Liver (tissue), 9 donors: ENCODE results near the gene CSKMT. TPM values are rescaled to one million over a fixed set of nuclear protein-coding genes. Genes with fewer than 3 reads are reported as not detected.
A peak's percentile ranks its signal among the peaks of the same experiment; 100 is the strongest.

Experiments
- DNase-seq: peaks from one replicate; pipeline ENCODE4 v3.0.0-alpha.2; 2017; ENCODE audit warnings: low spot score
- H3K27ac ChIP-seq, 2 donors: one replicate each; pipeline ENCODE4 v1.7.0; 2013; ENCODE audit warnings: inconsistent platforms in 2 of 2, low read length in 2 of 2, control low read depth in 1 of 2, low read depth in 1 of 2, mild to moderate bottlenecking in 1 of 2
- H3K27me3 ChIP-seq, 4 donors: one replicate each; pipeline versions ENCODE4 v1.6.1 to v1.7.0; 2013; ENCODE audit warnings: low read length in 3 of 4, inconsistent platforms in 1 of 4, mild to moderate bottlenecking in 1 of 4, moderate library complexity in 1 of 4; ENCODE audit not compliant: control insufficient read depth in 4 of 4, insufficient read depth in 4 of 4
- H3K36me3 ChIP-seq, 4 donors: one replicate each; pipeline versions ENCODE4 v1.6.1 to v1.7.0; 2013; ENCODE audit warnings: low read length in 3 of 4, mild to moderate bottlenecking in 3 of 4, low read depth in 1 of 4, moderate library complexity in 1 of 4; ENCODE audit not compliant: control insufficient read depth in 4 of 4, insufficient read depth in 3 of 4
- H3K4me1 ChIP-seq, 4 donors: one replicate each; pipeline versions ENCODE4 v1.6.1 to v1.7.0; 2013; ENCODE audit warnings: low read length in 3 of 4, mild to moderate bottlenecking in 3 of 4, moderate library complexity in 1 of 4; ENCODE audit not compliant: control insufficient read depth in 4 of 4, insufficient read depth in 4 of 4
- H3K4me3 ChIP-seq, 3 donors: one replicate each; pipeline versions ENCODE4 v1.6.1 to v1.7.0; 2013; ENCODE audit warnings: low read length in 3 of 3, control low read depth in 1 of 3, low read depth in 1 of 3, mild to moderate bottlenecking in 1 of 3
- H3K9ac ChIP-seq, 2 donors: one replicate each; pipeline ENCODE4 v1.7.0; 2013; ENCODE audit warnings: low read length in 2 of 2, mild to moderate bottlenecking in 2 of 2, moderate library complexity in 2 of 2, control low read depth in 1 of 2, low read depth in 1 of 2
- H3K9me3 ChIP-seq, 4 donors: one replicate each; pipeline versions ENCODE4 v1.6.1 to v1.7.0; 2013; ENCODE audit warnings: low read length in 3 of 4; ENCODE audit not compliant: control insufficient read depth in 4 of 4
- EGR1 ChIP-seq, 2 donors: IDR thresholded peaks; 2 replicates each; pipeline ENCODE4 v1.6.1; 2016 to 2018; ENCODE audit warnings: antibody characterized with exemption in 2 of 2, low read depth in 2 of 2
- FOXA1 ChIP-seq: IDR thresholded peaks from 2 replicates; pipeline ENCODE4 v1.6.1; 2016; ENCODE audit warnings: antibody characterized with exemption
- FOXA2 ChIP-seq: IDR thresholded peaks from 2 replicates; pipeline ENCODE4 v1.6.1; 2016; ENCODE audit warnings: antibody characterized with exemption
- GABPA ChIP-seq, 2 donors: IDR thresholded peaks in 1 of 2; conservative IDR thresholded peaks in 1 of 2; 2 replicates each; pipeline ENCODE4 v1.6.1; 2016; ENCODE audit warnings: antibody characterized with exemption in 2 of 2, mild to moderate bottlenecking in 1 of 2, moderate library complexity in 1 of 2
- HNF4A ChIP-seq, 2 donors: conservative IDR thresholded peaks; 2 replicates each; pipeline ENCODE4 v1.6.1; 2016; ENCODE audit warnings: antibody characterized with exemption in 2 of 2, mild to moderate bottlenecking in 2 of 2
- HNF4G ChIP-seq: IDR thresholded peaks from 2 replicates; pipeline ENCODE4 v1.6.1; 2016; ENCODE audit warnings: antibody characterized with exemption
- JUND ChIP-seq, 2 donors: IDR thresholded peaks; 2 replicates each; pipeline ENCODE4 v1.6.1; 2016; ENCODE audit warnings: antibody characterized with exemption in 2 of 2
- NR2F2 ChIP-seq: IDR thresholded peaks from 2 replicates; pipeline ENCODE4 v1.6.1; 2016; ENCODE audit warnings: antibody characterized with exemption
- RAD21 ChIP-seq, 2 donors: IDR thresholded peaks; 2 replicates each; pipeline ENCODE4 v1.6.1; 2016; ENCODE audit warnings: antibody characterized with exemption in 2 of 2, mild to moderate bottlenecking in 2 of 2
- RXRA ChIP-seq, 2 donors: IDR thresholded peaks; 2 replicates each; pipeline ENCODE4 v1.6.1; 2017 to 2018; ENCODE audit warnings: antibody characterized with exemption in 2 of 2, mild to moderate bottlenecking in 1 of 2
- SP1 ChIP-seq: IDR thresholded peaks from 2 replicates; pipeline ENCODE4 v1.6.1; 2018; ENCODE audit warnings: antibody characterized with exemption, mild to moderate bottlenecking
- TAF1 ChIP-seq: conservative IDR thresholded peaks from 2 replicates; pipeline ENCODE4 v1.6.1; 2016; ENCODE audit warnings: antibody characterized with exemption, mild to moderate bottlenecking
- YY1 ChIP-seq: IDR thresholded peaks from 2 replicates; pipeline ENCODE4 v1.6.1; 2016; ENCODE audit warnings: antibody characterized with exemption, mild to moderate bottlenecking
- WGBS: extraction: QIAGEN DNeasy Blood & Tissue Kit; methylation state at CpG from one replicate; pipeline ENCODE4 v1.1.7; 2013; 5-methylcytosine and 5-hydroxymethylcytosine counted together
- polyA plus RNA-seq, 2 donors: library from polyadenylated mRNA; stranded (reverse) in 1 of 2; unstranded in 1 of 2; fragments of 200-250 nt in 1 of 2; fragments of >200 nt in 1 of 2; fragmentation: Nextera tagmentation in 1 of 2; extraction: Ambion mirVana in 1 of 2; gene quantifications; one replicate each; pipeline versions ENCODE4 v1.2.1 to v1.2.3, GENCODE V29; 2013 to 2015
- total RNA-seq, 2 donors: library from RNA; depleted of rRNA; stranded (reverse); fragments of >200 nt; gene quantifications; one replicate each; pipeline ENCODE4 v1.2.3, GENCODE V29; 2014
- TF ChIP-seq, protein P1 (sequence below): fragments of 150-350 bp; IDR thresholded peaks from 2 replicates; pipeline ENCODE4 v1.5.1; 2017; ENCODE audit warnings: improper control_type of control experiment, low read depth, low read length; ENCODE audit not compliant: missing input control
- TF ChIP-seq, protein P2 (sequence below): IDR thresholded peaks from 2 replicates; pipeline ENCODE4 v1.6.1; 2016; ENCODE audit warnings: antibody characterized with exemption
- TF ChIP-seq, protein P3 (sequence below): IDR thresholded peaks from 2 replicates; pipeline ENCODE4 v1.6.1; 2016; ENCODE audit warnings: antibody characterized with exemption, mild to moderate bottlenecking
- TF ChIP-seq, protein P4 (sequence below): IDR thresholded peaks from 2 replicates; pipeline ENCODE4 v1.6.1; 2016; ENCODE audit warnings: antibody characterized with exemption
- TF ChIP-seq, protein P5 (sequence below): IDR thresholded peaks from 2 replicates; pipeline ENCODE4 v1.6.1; 2016; ENCODE audit warnings: antibody characterized with exemption
- donor health status: healthy.
- donor health status: healthy.
- donor health status: healthy.
- donor health status: healthy.
- donor health status: healthy.

The CSKMT gene
- total and polyA plus RNA-seq, 4 donors: 1.8 to 2.5 (median 2.3) TPM

DNA sequence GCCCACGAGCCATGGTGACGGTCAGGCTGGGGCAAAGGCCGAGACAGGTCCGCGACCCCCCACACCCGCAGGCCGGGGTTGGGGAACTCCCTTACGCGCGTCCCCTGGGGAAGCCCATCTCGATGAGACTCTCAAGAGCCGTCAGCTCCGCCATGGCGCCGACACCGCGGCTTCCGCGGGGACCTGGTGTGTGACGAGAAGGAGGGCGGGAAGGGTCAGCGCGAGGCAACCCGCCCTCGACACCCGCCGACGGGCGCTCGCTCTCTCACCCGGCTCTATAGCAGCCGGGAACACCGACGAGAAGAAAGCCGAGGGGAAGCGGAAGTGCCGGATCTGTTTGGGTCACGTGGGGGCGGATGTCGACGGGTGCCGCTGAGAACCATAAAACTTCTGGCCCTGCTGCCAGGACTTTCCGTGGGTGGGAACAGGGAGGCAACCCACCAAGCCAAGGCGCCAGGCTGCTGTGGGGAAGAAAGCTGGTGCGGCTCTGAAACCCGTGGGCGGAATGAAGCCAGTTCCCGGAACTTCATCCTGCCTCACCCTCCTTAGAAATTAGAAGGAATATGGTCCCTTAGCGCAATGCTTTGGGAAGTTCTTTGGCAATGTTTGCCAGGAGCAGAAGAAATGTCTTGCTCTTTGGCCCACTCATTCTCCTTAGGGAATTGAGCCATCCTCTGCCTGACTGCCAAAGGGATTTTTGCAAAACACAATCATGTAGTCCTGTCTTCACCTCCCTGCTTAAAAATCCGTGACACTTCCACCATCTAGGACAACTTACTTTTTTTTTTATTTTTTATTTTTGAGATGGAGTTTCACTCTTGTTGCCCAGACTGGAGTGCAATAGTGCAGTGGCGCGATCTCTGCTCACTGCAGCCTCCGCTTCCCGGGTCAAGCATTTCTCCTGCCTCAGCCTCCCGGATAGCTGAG, 13.9 kb downstream of the CSKMT start, which contains the start of gene UBXN1:
TSS of gene UBXN1 (minus strand) at position 304 of the 927 bp plus-strand sequence. CDS start at position 154, 150 bp downstream.
- H3K27me3 ChIP-seq: no peaks in the 10 kb centered on the region
- H3K9ac ChIP-seq: peak within 1 kb of the TSS; percentile 53 to 91
- peak; percentile 87 for DNase-seq
- H3K9me3 ChIP-seq: no peaks in the 10 kb centered on the region
- TF ChIP-seq NR2F2 (peak; percentile 14), YY1 (peak; percentile 87), RXRA (IDR thresholded peaks at IDR 0.05) (peak; percentile 49 to 64), TAF1 (no peak), FOXA1 (no peak), HNF4G (no peak), RAD21 (IDR thresholded peaks at IDR 0.05) (peak; percentile 29 to 50), GABPA (IDR thresholded peaks at IDR 0.05 in 1 of 2, conservative IDR thresholded peaks at IDR 0.05 in 1 of 2) (peak; percentile 75 to 97), EGR1 (IDR thresholded peaks at IDR 0.05; ENCODE audit: low read depth in 2 of 2) (peak; percentile 68 to 87), JUND (IDR thresholded peaks at IDR 0.05) (no peak), SP1 (peak; percentile 65), FOXA2 (no peak), HNF4A (conservative IDR thresholded peaks at IDR 0.05) (peak in 1 of 2 donors; percentile 4)
- TF ChIP-seq, protein P1, sequence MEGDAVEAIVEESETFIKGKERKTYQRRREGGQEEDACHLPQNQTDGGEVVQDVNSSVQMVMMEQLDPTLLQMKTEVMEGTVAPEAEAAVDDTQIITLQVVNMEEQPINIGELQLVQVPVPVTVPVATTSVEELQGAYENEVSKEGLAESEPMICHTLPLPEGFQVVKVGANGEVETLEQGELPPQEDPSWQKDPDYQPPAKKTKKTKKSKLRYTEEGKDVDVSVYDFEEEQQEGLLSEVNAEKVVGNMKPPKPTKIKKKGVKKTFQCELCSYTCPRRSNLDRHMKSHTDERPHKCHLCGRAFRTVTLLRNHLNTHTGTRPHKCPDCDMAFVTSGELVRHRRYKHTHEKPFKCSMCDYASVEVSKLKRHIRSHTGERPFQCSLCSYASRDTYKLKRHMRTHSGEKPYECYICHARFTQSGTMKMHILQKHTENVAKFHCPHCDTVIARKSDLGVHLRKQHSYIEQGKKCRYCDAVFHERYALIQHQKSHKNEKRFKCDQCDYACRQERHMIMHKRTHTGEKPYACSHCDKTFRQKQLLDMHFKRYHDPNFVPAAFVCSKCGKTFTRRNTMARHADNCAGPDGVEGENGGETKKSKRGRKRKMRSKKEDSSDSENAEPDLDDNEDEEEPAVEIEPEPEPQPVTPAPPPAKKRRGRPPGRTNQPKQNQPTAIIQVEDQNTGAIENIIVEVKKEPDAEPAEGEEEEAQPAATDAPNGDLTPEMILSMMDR: no peak
- TF ChIP-seq, protein P2, sequence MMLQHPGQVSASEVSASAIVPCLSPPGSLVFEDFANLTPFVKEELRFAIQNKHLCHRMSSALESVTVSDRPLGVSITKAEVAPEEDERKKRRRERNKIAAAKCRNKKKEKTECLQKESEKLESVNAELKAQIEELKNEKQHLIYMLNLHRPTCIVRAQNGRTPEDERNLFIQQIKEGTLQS: no peak
- TF ChIP-seq, protein P3, sequence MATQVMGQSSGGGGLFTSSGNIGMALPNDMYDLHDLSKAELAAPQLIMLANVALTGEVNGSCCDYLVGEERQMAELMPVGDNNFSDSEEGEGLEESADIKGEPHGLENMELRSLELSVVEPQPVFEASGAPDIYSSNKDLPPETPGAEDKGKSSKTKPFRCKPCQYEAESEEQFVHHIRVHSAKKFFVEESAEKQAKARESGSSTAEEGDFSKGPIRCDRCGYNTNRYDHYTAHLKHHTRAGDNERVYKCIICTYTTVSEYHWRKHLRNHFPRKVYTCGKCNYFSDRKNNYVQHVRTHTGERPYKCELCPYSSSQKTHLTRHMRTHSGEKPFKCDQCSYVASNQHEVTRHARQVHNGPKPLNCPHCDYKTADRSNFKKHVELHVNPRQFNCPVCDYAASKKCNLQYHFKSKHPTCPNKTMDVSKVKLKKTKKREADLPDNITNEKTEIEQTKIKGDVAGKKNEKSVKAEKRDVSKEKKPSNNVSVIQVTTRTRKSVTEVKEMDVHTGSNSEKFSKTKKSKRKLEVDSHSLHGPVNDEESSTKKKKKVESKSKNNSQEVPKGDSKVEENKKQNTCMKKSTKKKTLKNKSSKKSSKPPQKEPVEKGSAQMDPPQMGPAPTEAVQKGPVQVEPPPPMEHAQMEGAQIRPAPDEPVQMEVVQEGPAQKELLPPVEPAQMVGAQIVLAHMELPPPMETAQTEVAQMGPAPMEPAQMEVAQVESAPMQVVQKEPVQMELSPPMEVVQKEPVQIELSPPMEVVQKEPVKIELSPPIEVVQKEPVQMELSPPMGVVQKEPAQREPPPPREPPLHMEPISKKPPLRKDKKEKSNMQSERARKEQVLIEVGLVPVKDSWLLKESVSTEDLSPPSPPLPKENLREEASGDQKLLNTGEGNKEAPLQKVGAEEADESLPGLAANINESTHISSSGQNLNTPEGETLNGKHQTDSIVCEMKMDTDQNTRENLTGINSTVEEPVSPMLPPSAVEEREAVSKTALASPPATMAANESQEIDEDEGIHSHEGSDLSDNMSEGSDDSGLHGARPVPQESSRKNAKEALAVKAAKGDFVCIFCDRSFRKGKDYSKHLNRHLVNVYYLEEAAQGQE: peak; percentile 52
- TF ChIP-seq, protein P4, sequence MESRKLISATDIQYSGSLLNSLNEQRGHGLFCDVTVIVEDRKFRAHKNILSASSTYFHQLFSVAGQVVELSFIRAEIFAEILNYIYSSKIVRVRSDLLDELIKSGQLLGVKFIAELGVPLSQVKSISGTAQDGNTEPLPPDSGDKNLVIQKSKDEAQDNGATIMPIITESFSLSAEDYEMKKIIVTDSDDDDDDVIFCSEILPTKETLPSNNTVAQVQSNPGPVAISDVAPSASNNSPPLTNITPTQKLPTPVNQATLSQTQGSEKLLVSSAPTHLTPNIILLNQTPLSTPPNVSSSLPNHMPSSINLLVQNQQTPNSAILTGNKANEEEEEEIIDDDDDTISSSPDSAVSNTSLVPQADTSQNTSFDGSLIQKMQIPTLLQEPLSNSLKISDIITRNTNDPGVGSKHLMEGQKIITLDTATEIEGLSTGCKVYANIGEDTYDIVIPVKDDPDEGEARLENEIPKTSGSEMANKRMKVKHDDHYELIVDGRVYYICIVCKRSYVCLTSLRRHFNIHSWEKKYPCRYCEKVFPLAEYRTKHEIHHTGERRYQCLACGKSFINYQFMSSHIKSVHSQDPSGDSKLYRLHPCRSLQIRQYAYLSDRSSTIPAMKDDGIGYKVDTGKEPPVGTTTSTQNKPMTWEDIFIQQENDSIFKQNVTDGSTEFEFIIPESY: peak; percentile 94
- TF ChIP-seq, protein P5, sequence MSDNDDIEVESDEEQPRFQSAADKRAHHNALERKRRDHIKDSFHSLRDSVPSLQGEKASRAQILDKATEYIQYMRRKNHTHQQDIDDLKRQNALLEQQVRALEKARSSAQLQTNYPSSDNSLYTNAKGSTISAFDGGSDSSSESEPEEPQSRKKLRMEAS: peak; percentile 79
- H3K4me3 ChIP-seq: peak within 1 kb of the TSS; percentile 87 to 96 (median 90)
- H3K4me1 ChIP-seq: peaks cover 0 to 36% (median 30%) of the 10 kb centered on the region in 4 donors
- H3K27ac ChIP-seq: peak within 1 kb of the TSS; percentile 64 to 81
- 8% methylated on average over 55 of the region's 55 CpGs for WGBS
- H3K36me3 ChIP-seq: peaks cover 0 to 5% (median 2%) of the 10 kb centered on the region in 4 donors
